ENCODE results near the gene UIMC1. TPM values are rescaled to one million over a fixed set of nuclear protein-coding genes. Genes with fewer than 3 reads are reported as not detected.
"Not testable (repeated sequence)": the region's sequence is repeated elsewhere in the genome, so short reads cannot be mapped to it uniquely, and the experiment has no call there.

The UIMC1 gene
- polyA plus RNA-seq (ENCODE audit: insufficient read length in 10 of 10): 10 to 100 TPM; 21.8 to 39.2 (median 29.0) TPM
- long read RNA-seq, donor 1, partial matches to known transcripts: 0 of 1 reads
- long read RNA-seq, donor 1, other reads (novel, unspliced or antisense): 0 of 1 reads
- long read RNA-seq, donor 2, partial matches to known transcripts: 0 of 2 reads
- long read RNA-seq, donor 2, other reads (novel, unspliced or antisense): 0 of 2 reads
- long read RNA-seq, donor 3: 0 reads
- long read RNA-seq, donor 4, partial matches to known transcripts: 0 of 1 reads
- long read RNA-seq, donor 4, other reads (novel, unspliced or antisense): 0 of 1 reads
- long read RNA-seq, donor 5: 0 reads
- long read RNA-seq, donor 6: 0 reads
- long read RNA-seq, donor 7, partial matches to known transcripts: 0 of 1 reads
- long read RNA-seq, donor 7, other reads (novel, unspliced or antisense): 0 of 1 reads
- long read RNA-seq, donor 8: 0 reads
- long read RNA-seq, donor 9: 0 reads

- DNase-seq: peak; percentile 89 to 97 (median 93)
Observed at GRCh38 chr5:177006265-177006972, at the start of gene UIMC1. UIMC1 (minus strand) TSS chr5:177006779; CDS start chr5:176982615, 24,164 bp downstream.

GRCh38 chr5:177049285-177049684, 42.7 kb upstream of the UIMC1 start:
- DNase-seq: no peak

GRCh38 chr5:177048531-177048930, 42.0 kb upstream of the UIMC1 start:
- DNase-seq: not testable (repeated sequence)

GRCh38 chr5:177045631-177046030, 39.1 kb upstream of the UIMC1 start:
- DNase-seq: no peak

- DNase-seq: no peak
Observed at GRCh38 chr5:177044641-177045040, 38.1 kb upstream of the UIMC1 start.

- DNase-seq: no peak
Observed at GRCh38 chr5:177043958-177044357, 37.4 kb upstream of the UIMC1 start.

- no peak for DNase-seq
Observed at GRCh38 chr5:177043114-177043513, 36.5 kb upstream of the UIMC1 start.

- DNase-seq: no peak
Observed at GRCh38 chr5:177041936-177042335, 35.4 kb upstream of the UIMC1 start.

- DNase-seq: no peak
Observed at GRCh38 chr5:177040814-177041420, 34.3 kb upstream of the UIMC1 start.

- DNase-seq: no peak
Observed at GRCh38 chr5:177036921-177037320, 30.3 kb upstream of the UIMC1 start.

- no peak for DNase-seq
Observed at GRCh38 chr5:177036443-177036842, 29.9 kb upstream of the UIMC1 start.

GRCh38 chr5:177035976-177036375, 29.4 kb upstream of the UIMC1 start:
- DNase-seq: no peak

GRCh38 chr5:177029498-177029897, 22.9 kb upstream of the UIMC1 start:
- DNase-seq: no peak

GRCh38 chr5:177027665-177028064, 21.1 kb upstream of the UIMC1 start:
- DNase-seq: no peak

GRCh38 chr5:177025101-177025601, 18.6 kb upstream of the UIMC1 start:
- DNase-seq: no peak

- DNase-seq: no peak
Observed at GRCh38 chr5:177024559-177024958, 18.0 kb upstream of the UIMC1 start.

- DNase-seq: no peak
Observed at GRCh38 chr5:177023303-177023664, 16.7 kb upstream of the UIMC1 start.

- DNase-seq: peak; percentile 92 to 97 (median 96)
Observed at GRCh38 chr5:177022386-177023302, 16.1 kb upstream of the UIMC1 start, which contains the start of gene ZNF346. ZNF346 (plus strand) TSS chr5:177022696; CDS start chr5:177022739, 43 bp downstream.

- no peak for DNase-seq
Observed at GRCh38 chr5:177020033-177020432, 13.5 kb upstream of the UIMC1 start.

- DNase-seq: peak in 1 of 3 donors; percentile 24
Observed at GRCh38 chr5:177018341-177018740, 11.8 kb upstream of the UIMC1 start.

GRCh38 chr5:177015156-177015555, 8.6 kb upstream of the UIMC1 start:
- DNase-seq: no peak

All from muscle of back (tissue), 13 donors.